Glutamatergic neuron (in vitro differentiated cells): Measurements from ENCODE around the gene EPS8. TPM values are rescaled to one million over a fixed set of nuclear protein-coding genes. Genes with fewer than 3 reads are reported as not detected.

Source experiments
- DNase-seq: peaks from one replicate; pipeline ENCODE4 v3.0.0; 2022
- H3K27ac Mint-ChIP-seq: one replicate; pipeline ENCODE4 v1.8.0; 2020; ENCODE audit warnings: mild to moderate bottlenecking, mixed read lengths, inconsistent platforms; ENCODE audit not compliant: unreplicated experiment
- H3K27me3 Mint-ChIP-seq: one replicate; pipeline ENCODE4 v1.8.0; 2020; ENCODE audit warnings: mild to moderate bottlenecking, moderate library complexity, mixed read lengths, inconsistent platforms; ENCODE audit not compliant: unreplicated experiment
- H3K36me3 Mint-ChIP-seq: one replicate; pipeline ENCODE4 v1.8.0; 2020; ENCODE audit warnings: mild to moderate bottlenecking, mixed read lengths, inconsistent platforms; ENCODE audit not compliant: unreplicated experiment
- H3K4me1 Mint-ChIP-seq: one replicate; pipeline ENCODE4 v1.8.0; 2020; ENCODE audit warnings: mild to moderate bottlenecking, low read depth, mixed read lengths, inconsistent platforms; ENCODE audit not compliant: unreplicated experiment
- H3K4me3 Mint-ChIP-seq: one replicate; pipeline ENCODE4 v1.8.0; 2020; ENCODE audit warnings: mild to moderate bottlenecking, mixed read lengths, inconsistent platforms; ENCODE audit not compliant: unreplicated experiment
- H3K9me3 Mint-ChIP-seq: one replicate; pipeline ENCODE4 v1.8.0; 2020; ENCODE audit warnings: mild to moderate bottlenecking, moderate library complexity, mixed read lengths, inconsistent platforms; ENCODE audit not compliant: unreplicated experiment
- CTCF ChIP-seq: fragments of 200-600 bp; sonication (generic); IDR thresholded peaks from one replicate; pipeline ENCODE4 v1.5.0; 2021; ENCODE audit not compliant: partially characterized antibody, unreplicated experiment
- total RNA-seq: library from RNA; stranded (reverse); fragmentation: NEBNext Ultra II Directional; extraction: Animal tissue kit (Norgen Biotek cat#: 25700); gene quantifications from one replicate; pipeline ENCODE4 v1.2.1, GENCODE V29; 2021; ENCODE audit not compliant: unreplicated experiment

The EPS8 gene
- total RNA-seq, 1 donor from 2014 or later, result 4.3 TPM

GRCh38 chr12:15738438-15739015, 50.7 kb downstream of the EPS8 start:
- peaks cover 3% of the 10 kb centered on the region for H3K4me1 Mint-ChIP-seq
- no peak for TF ChIP-seq CTCF
- DNase-seq, result no peak
- H3K27ac Mint-ChIP-seq, result no peak overlapping the region
- no peaks in the 10 kb centered on the region for H3K36me3 Mint-ChIP-seq
- no peak overlapping the region for H3K4me3 Mint-ChIP-seq
- H3K9me3 Mint-ChIP-seq, result no peaks in the 10 kb centered on the region
- H3K27me3 Mint-ChIP-seq, result no peaks in the 10 kb centered on the region

- H3K4me1 Mint-ChIP-seq, result peaks cover 3% of the 10 kb centered on the region
- H3K27me3 Mint-ChIP-seq, result no peaks in the 10 kb centered on the region
- no peaks in the 10 kb centered on the region for H3K9me3 Mint-ChIP-seq
- no peaks in the 10 kb centered on the region for H3K36me3 Mint-ChIP-seq
- DNase-seq, result no peak
- H3K4me3 Mint-ChIP-seq, result no peak overlapping the region
- H3K27ac Mint-ChIP-seq, result no peak overlapping the region
- TF ChIP-seq CTCF, result no peak
Measured at GRCh38 chr12:15735837-15736615, 53.2 kb downstream of the EPS8 start.

- Mint-ChIP-seq H3K27ac (no peak overlapping the region), H3K9me3 (no peaks in the 10 kb centered on the region)
- TF ChIP-seq CTCF, result no peak
Measured at GRCh38 chr12:15733136-15733535, 56.1 kb downstream of the EPS8 start.

GRCh38 chr12:15732341-15733061, 56.7 kb downstream of the EPS8 start:
- TF ChIP-seq CTCF, result no peak
- H3K9me3 Mint-ChIP-seq, result no peaks in the 10 kb centered on the region
- no peaks in the 10 kb centered on the region for H3K27me3 Mint-ChIP-seq
- H3K4me1 Mint-ChIP-seq, result no peaks in the 10 kb centered on the region
- no peak overlapping the region for H3K27ac Mint-ChIP-seq
- DNase-seq, result no peak
- H3K4me3 Mint-ChIP-seq, result no peak overlapping the region
- no peaks in the 10 kb centered on the region for H3K36me3 Mint-ChIP-seq

More at GRCh38 chr12:15733136-15733535, 56.1 kb downstream of the EPS8 start:
- Mint-ChIP-seq H3K4me3 (no peak overlapping the region), H3K27me3 (no peaks in the 10 kb centered on the region), H3K4me1 (no peaks in the 10 kb centered on the region), H3K36me3 (no peaks in the 10 kb centered on the region)
- no peak for DNase-seq
